Mucosa of descending colon (tissue), 3 donors: ENCODE results near the gene TADA3. TPM values are rescaled to one million over a fixed set of nuclear protein-coding genes. Genes with fewer than 3 reads are reported as not detected.

Experiments used
- ATAC-seq: fragments of 200-7000 bp; cut with Tn5 transposase; one replicate; pipeline ENCODE4 v1.9.1; 2020; ENCODE audit warnings: mild to moderate bottlenecking, moderate library complexity
- DNase-seq, 3 donors: peaks; one replicate each; pipeline ENCODE4 v3.0.0-alpha.2; 2020
- H3K36me3 ChIP-seq: fragments of 200-600 bp; one replicate; pipeline ENCODE4 v1.8.0; 2021; ENCODE audit warnings: low read depth, mild to moderate bottlenecking
- H3K4me1 ChIP-seq: fragments of 200-600 bp; one replicate; pipeline ENCODE4 v1.8.0; 2021; ENCODE audit warnings: low read depth, mild to moderate bottlenecking
- H3K4me3 ChIP-seq: fragments of 200-600 bp; one replicate; pipeline ENCODE4 v1.8.0; 2021; ENCODE audit warnings: mild to moderate bottlenecking
- H3K9me3 ChIP-seq: fragments of 200-600 bp; one replicate; pipeline ENCODE4 v1.8.0; 2021; ENCODE audit warnings: mild to moderate bottlenecking
- CTCF ChIP-seq: fragments of 200-600 bp; IDR thresholded peaks from one replicate; pipeline ENCODE4 v1.8.0; 2022; ENCODE audit warnings: antibody characterized with exemption, mild to moderate bottlenecking
- intact Hi-C, 2 donors: fragments of 100-400 bp; cut with DNase I in 1 of 2; cut with micrococcal nuclease in 1 of 2; formaldehyde crosslinking; loops; one replicate each; pipeline versions ENCODE4 v1.11.0 to v1.11.1; 2022; cut with DNase I, micrococcal nuclease
- total RNA-seq, 3 donors: library from RNA; stranded (reverse); fragmentation: NEBNext Ultra II Directional in 2 of 3; extraction: Animal tissue kit (Norgen Biotek cat#: 25700) in 2 of 3; gene quantifications; one replicate each; pipeline versions ENCODE4 v1.2.1 to v1.2.4, GENCODE V29; 2021 to 2023
- donor health status: DM: no; HTN: no; CAD: no; lungs with moderate emphysema.
- donor health status: DM: no; HTN: no; CAD: no.
- donor health status: DM: no; HTN: yes; CAD: no.

Gene TADA3
- total RNA-seq, 3 donors from 2014 or later = 63.0 to 66.1 (median 63.2) TPM

- H3K4me1 ChIP-seq = peaks cover 10% of the 10 kb centered on the region
- intact Hi-C loops = no loop called here
- ATAC-seq = no peak
- no peak overlapping the region for H3K4me3 ChIP-seq
- no peaks in the 10 kb centered on the region for H3K9me3 ChIP-seq
- H3K36me3 ChIP-seq = peaks cover 21% of the 10 kb centered on the region
- no peak for TF ChIP-seq CTCF
- DNase-seq = no peak
Measured at GRCh38 chr3:9804996-9805395, 12.7 kb upstream of the TADA3 start.

GRCh38 chr3:9803494-9803893, 11.2 kb upstream of the TADA3 start:
- ATAC-seq (no peak), DNase-seq (no peak)
- no peak overlapping the region for H3K4me3 ChIP-seq
- no peak for TF ChIP-seq CTCF
- H3K36me3 ChIP-seq = peaks cover 21% of the 10 kb centered on the region
- no peaks in the 10 kb centered on the region for H3K9me3 ChIP-seq
- intact Hi-C loops = no loop called here
- peaks cover under 1% of the 10 kb centered on the region for H3K4me1 ChIP-seq

GRCh38 chr3:9800529-9800928, 8.3 kb upstream of the TADA3 start:
- H3K36me3 ChIP-seq = peaks cover 33% of the 10 kb centered on the region
- no peak overlapping the region for H3K4me3 ChIP-seq
- no peaks in the 10 kb centered on the region for H3K4me1 ChIP-seq
- H3K9me3 ChIP-seq = no peaks in the 10 kb centered on the region
- TF ChIP-seq CTCF = no peak
- DNase-seq (no peak), ATAC-seq (peak; percentile 31)
- intact Hi-C loops = no loop called here

GRCh38 chr3:9797196-9797945, 5.1 kb upstream of the TADA3 start:
- Histone ChIP-seq H3K4me1 (peaks cover 3% of the 10 kb centered on the region), H3K36me3 (peaks cover 19% of the 10 kb centered on the region), H3K9me3 (no peaks in the 10 kb centered on the region), H3K4me3 (no peak overlapping the region)
- DNase-seq (no peak), ATAC-seq (no peak)
- intact Hi-C loops = no loop called here
- TF ChIP-seq CTCF = no peak

GRCh38 chr3:9795207-9795606, 2.9 kb upstream of the TADA3 start:
- TF ChIP-seq CTCF = no peak
- Histone ChIP-seq H3K4me1 (peaks cover 9% of the 10 kb centered on the region), H3K4me3 (no peak overlapping the region), H3K36me3 (peaks cover 12% of the 10 kb centered on the region), H3K9me3 (no peaks in the 10 kb centered on the region)
- intact Hi-C loops = no loop called here
- no peak for ATAC-seq
- DNase-seq = no peak
